Ramos (cell line): Measurements from ENCODE around the gene PAQR8.

Experiments used
- in situ Hi-C: fragments of 300-500 bp; cut with MboI; formaldehyde crosslinking; loops from one replicate; pipeline ENCODE4 v1.14.3; 2022; ENCODE audit warnings: low sequenced_read_pairs; ENCODE audit not compliant: unreplicated experiment

The PAQR8 gene

GRCh38 chr6:52435345-52435744 is 73.4 kb downstream of the PAQR8 start:
- in situ Hi-C loops: no loop called here

GRCh38 chr6:52438926-52439325 is 77.0 kb downstream of the PAQR8 start:
- in situ Hi-C loops: no loop called here

- in situ Hi-C loops: no loop called here
Observed at GRCh38 chr6:52454556-52454955, 92.6 kb downstream of the PAQR8 start.

- in situ Hi-C loops: no loop called here
Observed at GRCh38 chr6:52457096-52457495, 95.1 kb downstream of the PAQR8 start.
